Panc1 (cell line): ENCODE data around the gene ANTXR2.

Experiments
- CTCF ChIP-seq: fragments of 450-650 bp; IDR thresholded peaks from 2 replicates; pipeline ENCODE4 v1.5.1; 2017; ENCODE audit warnings: mild to moderate bottlenecking
- POLR2AphosphoS5 ChIP-seq: IDR thresholded peaks from 2 replicates; pipeline ENCODE4 v1.6.1; 2012; ENCODE audit warnings: mild to moderate bottlenecking, low read depth, low read length, moderate library complexity
- SIN3A ChIP-seq: IDR thresholded peaks from 2 replicates; pipeline ENCODE4 v1.6.1; 2012; ENCODE audit warnings: low read depth, mild to moderate bottlenecking, low read length, moderate library complexity, borderline replicate concordance; ENCODE audit not compliant: insufficient read depth
- TCF7L2 ChIP-seq: IDR thresholded peaks from 2 replicates; pipeline ENCODE4 v1.6.1; 2011; ENCODE audit warnings: mild to moderate bottlenecking, low read depth, low read length, inconsistent platforms
- TF ChIP-seq, protein P1 (sequence below), 2 experiments: IDR thresholded peaks; 2 replicates each; pipeline ENCODE4 v1.6.1; 2011 to 2012; ENCODE audit warnings: low read depth in 2 of 2, control low read depth in 1 of 2, low read length in 1 of 2, mild to moderate bottlenecking in 1 of 2, moderate library complexity in 1 of 2; ENCODE audit not compliant: insufficient read depth in 1 of 2

DNA sequence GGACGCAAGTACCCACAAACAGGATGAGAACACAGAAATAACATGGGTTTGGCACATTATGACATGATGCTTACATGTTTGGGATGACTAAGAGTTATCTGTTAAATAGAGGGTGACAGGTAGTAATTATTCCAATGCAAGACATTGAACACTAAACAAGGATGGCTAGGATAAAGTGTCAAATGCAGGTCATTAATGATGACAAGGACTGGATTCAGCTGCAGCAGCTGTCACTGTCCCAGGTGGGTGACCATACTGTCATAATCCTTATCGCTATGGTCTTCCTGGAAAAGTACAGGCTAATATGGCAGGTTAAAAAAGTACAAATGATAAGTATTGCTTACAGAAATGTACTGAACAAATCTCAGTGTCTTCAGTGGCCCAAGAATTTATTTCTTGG lies 123.9 kb downstream of the ANTXR2 start:
- TF ChIP-seq CTCF, result no peak
- TF ChIP-seq, protein P1, sequence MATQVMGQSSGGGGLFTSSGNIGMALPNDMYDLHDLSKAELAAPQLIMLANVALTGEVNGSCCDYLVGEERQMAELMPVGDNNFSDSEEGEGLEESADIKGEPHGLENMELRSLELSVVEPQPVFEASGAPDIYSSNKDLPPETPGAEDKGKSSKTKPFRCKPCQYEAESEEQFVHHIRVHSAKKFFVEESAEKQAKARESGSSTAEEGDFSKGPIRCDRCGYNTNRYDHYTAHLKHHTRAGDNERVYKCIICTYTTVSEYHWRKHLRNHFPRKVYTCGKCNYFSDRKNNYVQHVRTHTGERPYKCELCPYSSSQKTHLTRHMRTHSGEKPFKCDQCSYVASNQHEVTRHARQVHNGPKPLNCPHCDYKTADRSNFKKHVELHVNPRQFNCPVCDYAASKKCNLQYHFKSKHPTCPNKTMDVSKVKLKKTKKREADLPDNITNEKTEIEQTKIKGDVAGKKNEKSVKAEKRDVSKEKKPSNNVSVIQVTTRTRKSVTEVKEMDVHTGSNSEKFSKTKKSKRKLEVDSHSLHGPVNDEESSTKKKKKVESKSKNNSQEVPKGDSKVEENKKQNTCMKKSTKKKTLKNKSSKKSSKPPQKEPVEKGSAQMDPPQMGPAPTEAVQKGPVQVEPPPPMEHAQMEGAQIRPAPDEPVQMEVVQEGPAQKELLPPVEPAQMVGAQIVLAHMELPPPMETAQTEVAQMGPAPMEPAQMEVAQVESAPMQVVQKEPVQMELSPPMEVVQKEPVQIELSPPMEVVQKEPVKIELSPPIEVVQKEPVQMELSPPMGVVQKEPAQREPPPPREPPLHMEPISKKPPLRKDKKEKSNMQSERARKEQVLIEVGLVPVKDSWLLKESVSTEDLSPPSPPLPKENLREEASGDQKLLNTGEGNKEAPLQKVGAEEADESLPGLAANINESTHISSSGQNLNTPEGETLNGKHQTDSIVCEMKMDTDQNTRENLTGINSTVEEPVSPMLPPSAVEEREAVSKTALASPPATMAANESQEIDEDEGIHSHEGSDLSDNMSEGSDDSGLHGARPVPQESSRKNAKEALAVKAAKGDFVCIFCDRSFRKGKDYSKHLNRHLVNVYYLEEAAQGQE (IDR thresholded peaks at IDR 0.05; ENCODE audit: insufficient read depth in 1 of 2, low read depth in 2 of 2, low read length in 1 of 2), result no peak
- no peak for TF ChIP-seq TCF7L2
- TF ChIP-seq POLR2AphosphoS5, result no peak
- TF ChIP-seq SIN3A, result no peak
